CMK (cell line): ENCODE data around the gene STK24.

Source experiments
- DNase-seq: peaks from one replicate; pipeline ENCODE4 v3.0.0-alpha.2; 2010; ENCODE audit warnings: low read depth

Gene STK24

DNA sequence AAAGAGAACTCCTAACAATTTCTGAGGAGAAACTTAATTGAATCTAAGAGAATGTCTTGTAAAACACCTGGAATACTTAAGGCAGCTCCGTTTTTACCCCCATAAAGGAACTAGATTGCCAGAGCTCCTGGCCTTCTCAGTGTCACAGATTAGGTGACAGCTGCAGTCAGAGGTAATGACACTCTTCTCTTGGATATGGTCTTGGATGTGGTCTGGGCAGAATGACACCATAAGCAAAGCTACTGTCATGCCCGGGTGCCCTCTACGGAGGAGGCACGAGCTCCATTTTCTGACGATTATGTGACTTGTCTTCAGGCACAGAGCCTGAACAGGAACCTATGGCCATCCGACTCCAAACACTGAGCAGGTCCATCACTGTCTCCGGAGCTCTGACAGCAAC, 46.7 kb downstream of the STK24 start:
- no peak for DNase-seq

DNA sequence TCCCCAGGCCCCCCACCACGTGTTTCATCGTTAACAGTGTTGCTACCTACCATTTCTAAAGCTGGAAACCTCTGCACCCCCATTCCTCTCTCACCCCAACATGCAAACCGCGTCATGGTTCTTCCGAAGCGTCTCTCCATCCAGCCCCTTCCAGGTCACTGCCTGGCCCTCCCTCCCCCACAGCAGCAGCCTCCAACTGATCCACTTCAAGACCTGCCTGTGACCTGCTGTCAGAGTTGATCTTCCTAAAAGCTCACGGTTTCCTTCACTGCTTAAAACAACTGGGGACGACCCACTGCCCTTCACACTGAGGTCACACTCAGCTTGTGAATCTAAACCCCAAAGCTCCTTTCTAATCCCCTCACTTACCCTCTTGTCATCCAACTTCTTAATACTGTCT, 47.7 kb downstream of the STK24 start:
- no peak for DNase-seq

DNA sequence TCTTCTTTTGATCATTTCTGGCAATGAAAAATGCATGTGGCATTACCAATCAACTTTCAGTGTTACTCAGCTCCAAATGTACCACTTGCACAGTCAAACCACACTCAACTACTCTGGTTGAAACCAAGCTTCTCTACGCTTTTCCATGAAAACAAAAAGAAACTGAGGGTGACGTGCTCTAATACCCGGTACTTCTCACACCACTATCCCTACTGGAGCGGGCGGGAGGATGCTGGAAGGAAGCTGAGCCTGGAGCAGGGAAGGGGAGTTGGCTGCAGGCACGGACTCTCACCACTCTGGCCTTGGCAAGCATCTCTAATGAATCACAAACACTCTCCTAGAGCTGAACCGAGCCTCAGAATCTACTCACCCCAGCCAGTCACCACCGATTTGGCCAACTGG, 48.2 kb downstream of the STK24 start:
- no peak for DNase-seq

DNA sequence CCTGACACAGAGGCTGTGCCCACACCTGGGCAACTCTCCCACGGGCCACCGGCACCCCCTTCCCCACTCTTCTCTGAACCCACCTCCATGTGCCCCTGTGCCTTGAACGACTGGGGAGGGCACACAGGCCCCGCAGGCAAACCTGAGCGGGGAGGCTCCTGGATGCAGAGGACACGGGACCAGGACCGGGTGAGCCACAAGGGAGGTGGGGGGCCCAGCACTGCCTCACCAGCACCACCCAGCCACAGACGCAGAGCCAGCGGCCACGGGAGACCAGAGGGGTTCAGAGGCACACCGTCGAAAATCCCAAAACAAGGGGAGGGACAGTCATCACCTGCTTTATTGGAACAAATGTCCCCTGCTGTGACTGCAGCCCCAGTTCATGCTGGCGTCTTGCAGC, 49.4 kb downstream of the STK24 start:
- DNase-seq, result no peak

DNA sequence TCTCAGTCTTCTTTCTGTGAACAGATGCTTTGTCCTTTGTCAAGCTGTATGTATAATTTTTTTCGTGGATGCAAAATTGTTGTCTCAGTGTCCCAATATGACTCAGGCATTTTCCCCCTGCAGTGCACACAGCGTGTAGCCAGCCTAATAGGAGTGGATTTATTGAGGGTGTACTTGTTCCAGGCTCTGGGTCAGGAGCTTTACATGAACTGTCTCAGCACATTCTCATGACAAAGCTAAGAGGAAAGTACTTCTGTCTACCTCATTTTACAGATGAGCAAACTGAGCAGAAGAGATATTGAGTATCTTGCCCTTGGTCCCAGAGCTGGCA, 50.8 kb downstream of the STK24 start:
- DNase-seq, result no peak

DNA sequence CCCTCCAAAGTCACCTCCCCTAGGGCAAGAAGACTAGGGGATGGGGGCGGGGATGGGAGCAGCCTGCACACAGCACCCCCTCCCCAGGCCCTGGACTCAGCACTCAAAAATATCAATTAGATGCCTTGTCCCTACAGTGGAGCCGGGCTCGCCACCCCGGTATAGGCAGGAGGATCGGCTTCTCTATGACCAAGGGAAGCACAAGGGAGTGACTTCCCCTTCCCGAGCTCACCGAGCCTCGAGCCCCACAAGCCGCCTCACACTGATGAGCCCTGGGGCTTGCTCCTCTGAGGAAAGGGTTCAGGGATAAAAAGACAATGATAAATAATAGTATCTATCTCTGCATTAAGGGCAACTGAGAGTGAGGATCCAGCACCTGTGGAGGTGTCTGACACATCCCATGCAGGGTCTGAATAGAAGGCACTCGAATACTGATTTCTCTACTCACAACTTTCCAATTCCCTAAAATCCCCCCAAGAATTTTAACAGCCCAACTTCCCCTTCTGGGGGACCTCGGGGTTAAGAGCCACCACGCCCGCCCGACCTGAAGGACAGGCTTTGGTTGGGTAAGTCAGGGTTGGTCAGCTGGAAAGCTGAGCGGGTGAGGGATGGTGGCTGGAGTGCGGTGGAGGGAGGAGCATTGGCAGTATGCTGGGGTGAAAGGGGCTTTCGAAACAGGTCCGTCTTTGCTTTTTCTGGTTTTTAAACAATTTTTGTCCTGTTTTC, 51.3 kb downstream of the STK24 start:
- DNase-seq, result no peak

DNA sequence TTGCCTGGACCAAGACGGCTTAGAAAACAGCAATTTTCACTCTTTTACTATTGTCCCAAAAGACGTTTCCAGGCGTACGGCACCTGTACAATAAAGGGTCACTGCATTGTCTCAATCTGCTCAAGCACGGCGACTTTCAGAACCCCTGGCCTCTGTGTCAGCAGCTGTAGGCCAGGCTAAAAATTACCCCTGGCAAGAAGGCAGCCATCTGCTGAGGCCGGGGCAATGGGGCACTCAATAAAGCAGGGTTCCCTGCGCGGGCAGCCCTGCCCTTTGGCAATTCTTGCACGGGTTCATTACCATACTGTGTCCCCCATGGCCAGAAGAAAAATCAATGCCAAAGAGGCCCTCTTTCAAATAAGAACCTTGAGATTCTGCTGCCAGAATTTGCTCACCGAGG, 52.1 kb downstream of the STK24 start:
- DNase-seq, result no peak

DNA sequence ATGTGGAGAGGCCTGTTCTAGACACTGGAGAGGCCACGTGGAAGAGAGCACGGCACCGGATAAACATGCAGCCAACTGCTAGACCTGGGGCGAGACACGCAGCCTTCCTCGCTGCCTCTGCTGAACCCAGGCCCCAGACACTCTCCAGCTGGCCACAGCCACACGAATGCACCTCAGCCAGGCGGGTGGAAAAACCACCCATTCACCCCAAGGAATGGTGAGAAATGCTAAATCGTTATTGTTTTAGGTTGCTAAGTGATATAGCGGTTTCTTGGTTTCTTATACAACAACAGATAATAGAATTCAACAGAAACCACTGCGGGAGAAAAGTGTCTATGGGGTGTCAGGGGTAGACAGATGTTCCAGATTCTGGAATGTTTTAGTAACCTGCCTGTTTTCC, 52.5 kb downstream of the STK24 start:
- DNase-seq, result no peak

DNA sequence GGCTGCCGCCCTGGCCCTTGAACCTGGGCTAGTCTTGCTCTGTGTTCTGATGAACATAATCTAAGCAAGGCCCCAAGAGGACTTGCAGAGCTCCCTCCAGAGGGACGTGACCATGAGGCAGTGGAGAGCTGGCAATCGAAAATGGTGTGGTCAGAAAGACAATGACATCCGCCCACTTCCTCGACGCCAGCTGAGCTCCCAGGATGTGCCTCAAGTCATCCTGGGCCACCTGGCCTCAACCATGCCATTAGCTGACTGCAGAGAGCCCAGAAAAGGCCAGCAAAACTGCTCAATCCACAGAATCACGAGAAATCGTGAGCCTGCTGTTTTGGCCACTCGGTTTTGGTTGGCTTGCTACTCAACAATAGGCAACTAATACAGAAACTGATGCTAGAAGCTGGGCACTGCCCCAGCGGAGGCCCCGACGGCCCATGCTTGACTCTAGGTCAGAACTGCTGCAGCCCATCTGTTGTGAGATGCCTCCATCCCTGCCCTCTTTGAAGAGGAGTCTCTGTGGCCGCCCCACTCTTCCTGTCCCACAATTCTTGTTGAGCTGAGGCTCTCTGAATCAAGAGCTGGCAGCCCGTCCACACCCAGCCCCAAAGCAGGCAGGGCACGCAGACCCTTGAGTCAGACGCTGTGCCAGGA, 53.3 kb downstream of the STK24 start:
- DNase-seq, result no peak

DNA sequence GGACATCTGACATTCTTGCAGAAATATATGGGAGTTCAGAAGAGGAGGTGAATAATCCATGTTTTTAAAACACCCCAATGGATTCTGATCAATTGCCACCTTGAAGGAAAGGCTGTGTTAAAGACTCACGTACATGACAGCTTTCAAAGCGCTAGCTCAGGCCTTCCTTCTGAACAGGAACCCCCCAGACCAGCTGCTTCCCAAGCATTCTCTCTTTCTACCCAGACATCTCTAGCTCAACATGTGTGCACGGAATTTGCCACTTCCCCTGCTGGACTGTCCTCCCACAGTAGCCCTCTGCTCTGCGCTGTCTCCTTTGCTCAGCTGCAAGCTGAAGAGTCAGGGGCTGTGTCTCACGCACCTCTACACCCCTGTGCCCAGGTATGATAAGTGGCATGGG, 54.5 kb downstream of the STK24 start:
- no peak for DNase-seq

DNA sequence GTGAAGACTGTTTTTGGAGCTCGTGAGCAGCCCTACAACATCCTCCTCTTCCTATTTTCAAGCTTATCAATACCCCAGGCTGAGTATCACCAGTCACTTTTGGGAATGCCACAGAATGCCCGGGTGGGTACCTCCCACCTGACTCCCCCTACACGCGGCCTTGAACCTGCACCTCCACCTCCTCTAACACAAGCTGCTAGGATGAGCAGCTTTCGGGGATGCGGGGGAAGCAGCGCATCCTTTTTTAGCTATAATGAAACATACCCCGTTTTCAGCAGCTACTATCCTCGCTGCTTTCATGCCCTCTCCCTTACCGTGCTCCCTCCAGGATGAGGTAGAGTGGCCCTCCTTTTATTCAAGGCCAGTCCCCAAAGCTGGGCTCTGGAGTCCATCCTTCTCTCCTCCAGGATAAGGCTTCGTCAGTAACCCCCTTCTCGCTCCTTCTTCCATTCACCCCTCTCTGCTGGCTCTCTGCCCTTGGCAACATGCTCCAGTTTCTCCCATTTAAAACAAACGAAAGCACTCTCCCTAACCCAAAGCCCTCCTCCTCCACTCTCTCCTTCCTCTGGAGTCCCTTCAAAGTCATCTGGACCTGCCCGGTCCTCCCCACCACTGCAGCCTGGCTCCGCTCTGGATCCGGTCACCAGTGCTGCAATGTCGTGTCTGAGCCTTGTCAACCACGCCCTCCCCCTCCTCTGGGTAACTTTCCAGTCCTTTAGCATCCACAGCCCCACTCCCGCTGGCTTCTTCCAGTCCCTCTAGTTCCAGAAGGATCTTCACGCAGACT, 55.3 kb downstream of the STK24 start:
- DNase-seq, result no peak

DNA sequence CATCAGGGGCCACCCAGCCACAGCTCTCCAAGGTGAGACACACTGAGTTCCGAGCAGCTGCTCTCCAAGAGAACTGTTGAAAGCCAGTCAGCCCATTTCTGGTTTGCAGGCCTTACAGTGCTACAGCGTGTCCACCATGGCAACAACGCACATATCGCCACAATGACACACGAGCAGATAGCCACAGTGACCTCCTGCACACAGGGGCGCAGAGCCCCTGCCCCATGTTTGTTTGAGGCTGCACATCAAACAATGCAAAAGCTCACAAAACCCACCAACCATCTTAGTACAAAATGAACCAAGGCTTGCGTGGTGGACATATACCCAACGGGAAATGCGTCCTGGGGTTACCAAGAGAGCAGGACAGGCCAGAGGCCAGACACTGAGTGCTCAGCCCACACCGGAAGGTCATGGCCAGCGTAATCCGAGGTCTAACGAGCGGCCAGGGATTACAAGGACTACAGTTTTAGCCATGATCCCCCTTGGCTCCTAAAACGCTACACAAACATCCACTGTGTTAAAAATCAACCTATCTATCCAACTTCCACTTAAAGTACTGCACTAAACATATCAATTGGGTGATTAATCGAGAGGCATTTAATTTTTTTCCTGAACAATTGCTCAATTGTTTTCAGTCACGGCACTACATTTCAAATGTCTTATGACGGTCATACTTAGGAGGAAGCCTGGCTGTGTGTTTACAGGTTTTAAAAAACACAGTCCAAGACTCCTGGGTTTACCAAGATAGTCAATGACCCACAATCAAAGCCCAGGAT, 56.0 kb downstream of the STK24 start:
- DNase-seq, result no peak

DNA sequence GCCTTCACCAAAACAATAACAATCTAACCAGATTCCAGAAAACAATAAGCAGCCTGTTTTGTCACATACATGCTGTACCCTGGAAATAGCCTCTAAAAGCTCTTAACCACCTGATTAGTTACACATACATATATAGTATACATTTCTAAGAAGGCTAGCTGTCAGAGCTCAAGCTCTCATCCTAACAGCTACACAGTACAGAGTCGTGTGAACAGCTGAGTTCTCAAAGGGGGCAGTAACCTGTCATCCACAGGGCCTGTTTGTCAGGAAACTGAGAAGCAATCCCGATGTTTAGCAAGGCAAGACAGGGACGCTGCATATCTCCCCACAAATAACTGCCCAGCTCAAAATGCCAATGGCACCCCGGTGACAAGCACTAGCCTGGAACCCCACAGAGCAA, 56.9 kb downstream of the STK24 start:
- no peak for DNase-seq

DNA sequence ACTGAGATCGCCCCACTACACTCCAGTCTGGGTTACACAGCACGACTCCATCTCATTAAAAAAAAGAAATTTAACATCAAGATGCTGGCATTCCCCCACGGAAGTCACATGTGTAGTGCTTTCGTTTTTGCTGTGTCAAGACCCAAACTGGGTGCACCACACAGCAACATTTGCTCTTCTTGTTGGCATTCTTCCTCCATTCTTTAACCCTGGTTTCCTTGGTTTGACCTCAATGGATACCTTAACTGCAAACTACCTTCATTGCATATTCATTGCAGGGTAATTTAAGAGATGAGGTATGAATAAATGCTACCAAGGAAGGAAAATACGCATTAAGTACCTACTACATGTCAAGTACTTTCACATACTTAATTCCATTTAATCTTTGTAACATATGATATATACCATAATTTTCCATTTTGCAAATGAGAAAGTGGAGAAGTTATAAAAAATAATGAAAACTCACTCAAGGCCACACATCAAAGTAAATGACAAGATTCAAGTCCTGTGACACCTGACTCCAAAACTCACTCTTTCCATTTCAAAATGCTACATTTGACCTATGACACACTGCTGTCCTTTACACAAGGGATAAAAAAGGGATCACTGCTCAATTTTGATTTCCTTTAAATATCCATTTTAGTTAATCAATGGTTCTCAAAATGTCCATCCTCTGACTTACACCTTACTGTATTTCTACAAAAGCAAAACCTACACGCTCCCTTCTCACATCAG, 59.2 kb downstream of the STK24 start:
- DNase-seq, result no peak

DNA sequence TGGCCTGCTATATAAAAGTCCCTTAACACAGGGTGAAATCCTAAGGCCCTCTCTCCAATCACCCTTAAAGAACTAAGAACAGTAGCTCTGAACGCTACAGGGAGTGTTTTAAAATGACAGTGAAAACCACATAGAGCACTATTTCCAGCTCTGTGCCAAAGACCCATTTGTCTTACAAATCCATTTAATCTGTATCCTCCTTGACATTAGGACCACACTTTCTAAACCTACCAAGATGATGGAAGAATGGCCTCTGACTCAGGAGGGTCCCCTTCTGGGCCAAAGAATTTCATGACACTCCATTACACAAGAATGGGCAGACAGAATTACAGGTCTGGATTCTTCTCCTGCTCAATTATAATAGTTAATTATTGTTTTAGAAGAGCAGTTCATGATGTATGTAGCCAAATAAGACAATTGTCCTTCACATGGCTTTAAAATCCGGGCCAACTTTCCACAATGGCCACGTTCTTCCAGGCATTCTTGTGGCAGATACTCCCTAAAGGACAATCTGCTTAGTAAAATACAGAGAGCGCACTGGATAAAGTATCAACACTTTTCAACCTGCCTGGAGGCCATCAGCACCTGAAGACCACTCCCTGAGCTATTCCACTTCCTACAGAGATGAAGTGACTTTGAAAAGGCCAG, 61.0 kb downstream of the STK24 start:
- DNase-seq, result no peak

DNA sequence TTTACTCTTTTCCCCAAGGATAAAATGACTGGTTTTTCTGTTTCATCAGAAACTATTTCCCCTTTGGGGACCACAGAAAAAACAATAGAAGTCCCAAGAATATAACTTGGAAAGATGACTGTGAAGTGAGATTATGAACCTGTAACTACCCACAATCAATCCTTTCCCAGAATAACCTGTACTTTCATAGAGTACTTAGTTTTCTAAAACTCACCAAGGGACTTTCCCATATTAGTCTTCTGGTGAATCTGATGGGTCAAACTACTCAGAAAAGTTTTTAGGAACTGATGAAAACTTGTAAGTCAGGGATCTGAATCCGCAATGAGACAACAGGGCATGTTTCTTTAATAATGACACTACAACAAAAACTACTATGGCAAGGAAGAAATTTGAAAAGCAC, 62.6 kb downstream of the STK24 start:
- DNase-seq, result no peak

DNA sequence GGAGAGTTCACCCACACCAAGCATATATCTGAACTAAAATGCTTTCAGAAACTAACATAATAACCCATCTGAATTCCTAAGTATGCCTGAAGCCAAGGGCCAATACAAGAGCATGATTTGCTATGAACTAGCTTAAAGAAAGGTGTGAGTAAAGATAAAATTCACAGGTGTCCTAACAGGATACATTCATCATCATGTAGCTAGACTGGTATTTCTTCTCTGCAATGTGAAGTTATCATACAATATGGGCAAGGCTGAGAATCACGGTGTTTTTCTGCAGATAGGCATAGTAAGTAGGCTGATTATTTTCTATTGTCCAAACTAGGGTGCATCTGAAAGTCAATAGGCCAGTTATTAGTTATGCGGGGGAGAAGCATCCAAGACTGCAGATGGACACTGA, 63.1 kb downstream of the STK24 start:
- no peak for DNase-seq

DNA sequence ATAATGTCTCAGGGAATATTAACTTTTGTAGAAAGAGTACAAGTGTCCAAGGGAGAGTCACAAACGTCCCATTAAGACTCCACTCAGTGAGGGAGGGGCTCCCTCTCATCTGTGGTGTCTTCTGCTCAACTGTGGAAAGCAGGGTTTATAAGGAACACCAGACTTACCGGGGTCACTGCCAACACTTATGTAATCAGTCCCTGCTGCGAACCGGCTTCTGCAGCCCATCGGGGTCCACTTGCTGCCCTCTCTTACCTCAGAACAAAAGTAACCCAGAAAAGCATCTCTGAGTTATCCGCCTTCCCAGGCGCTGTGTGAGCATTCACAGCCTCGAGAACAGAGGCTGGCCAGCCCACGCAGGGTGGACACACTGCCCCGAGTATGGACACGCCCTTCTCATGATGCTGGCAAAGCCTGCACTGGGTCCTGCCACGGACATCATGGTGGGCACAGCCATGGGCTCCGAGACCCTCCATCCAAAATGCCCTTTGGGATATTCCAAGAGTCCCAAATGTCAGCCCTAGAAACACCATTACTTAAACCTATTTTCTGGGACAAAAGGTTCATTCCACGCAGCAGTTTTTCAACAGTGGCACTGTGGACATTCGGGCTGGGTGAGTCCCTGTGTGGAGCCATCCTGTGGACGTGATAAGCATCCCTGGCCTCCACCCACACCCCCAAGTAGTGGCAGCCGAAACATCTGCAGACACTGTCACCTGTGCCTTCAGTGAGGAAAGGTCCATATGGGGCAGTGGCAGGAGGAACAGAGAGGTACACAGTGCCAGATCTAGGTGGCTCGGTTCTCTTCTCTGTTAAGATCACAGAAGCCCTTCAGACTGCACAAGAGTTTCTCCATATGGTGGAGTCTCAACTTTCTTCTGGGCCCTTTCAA, 63.9 kb downstream of the STK24 start:
- DNase-seq, result no peak

DNA sequence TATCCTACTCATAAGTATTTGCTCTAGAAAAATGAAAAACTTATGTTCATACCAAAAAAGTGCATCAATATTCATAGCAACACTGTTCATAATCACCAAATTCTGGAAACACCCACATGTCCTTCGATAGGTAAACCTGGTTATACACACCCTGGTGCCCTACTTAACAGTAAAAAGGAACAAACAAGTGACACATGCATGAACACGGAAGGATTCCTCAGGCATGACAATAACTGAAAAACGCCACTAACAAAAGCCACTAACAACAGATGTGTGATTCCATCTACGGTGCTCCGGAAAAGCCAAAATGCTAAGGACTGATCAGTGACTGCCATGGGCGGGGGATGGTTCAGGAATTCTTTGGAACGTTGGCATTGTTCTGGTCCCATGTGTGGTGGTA, 65.5 kb downstream of the STK24 start:
- no peak for DNase-seq

DNA sequence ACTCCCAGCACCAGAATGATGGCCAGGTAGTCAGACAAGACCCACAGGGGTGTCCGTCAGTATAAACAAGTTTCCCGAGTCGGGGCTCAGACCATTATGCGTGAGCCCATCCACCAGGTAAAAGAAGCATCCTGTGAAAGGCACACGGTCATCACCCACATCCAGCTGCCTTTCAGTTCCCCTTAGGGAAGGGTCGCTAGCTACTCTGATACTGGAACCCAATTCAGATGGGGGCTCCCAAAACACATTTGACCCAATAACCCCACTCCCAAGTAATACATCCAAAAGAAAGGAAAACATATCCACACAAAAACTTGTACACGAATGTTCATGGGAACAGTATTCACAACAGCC, 66.8 kb downstream of the STK24 start:
- DNase-seq, result no peak
